Lower leg skin (tissue), 4 donors: ENCODE data around the gene BICC1. TPM values are rescaled to one million over a fixed set of nuclear protein-coding genes. Genes with fewer than 3 reads are reported as not detected.

ENCODE experiments used
- DNase-seq, 2 donors: peaks; one replicate each; pipeline ENCODE4 v3.0.0-alpha.2; 2019; ENCODE audit warnings: low spot score in 2 of 2
- H3K4me3 ChIP-seq: fragments of 200-600 bp; sonication (generic); 2 replicates; pipeline ENCODE4 v1.5.1; 2017; ENCODE audit warnings: mild to moderate bottlenecking, low read depth; ENCODE audit not compliant: poor library complexity, severe bottlenecking
- CTCF ChIP-seq, 3 donors: fragments of 450-650 bp; IDR thresholded peaks; one replicate each; pipeline ENCODE4 v1.5.1; 2016; ENCODE audit warnings: antibody characterized with exemption in 3 of 3, mild to moderate bottlenecking in 3 of 3, moderate library complexity in 2 of 3
- POLR2A ChIP-seq, 2 donors: fragments of 450-650 bp; IDR thresholded peaks; one replicate each; pipeline ENCODE4 v1.6.1; 2016 to 2017; ENCODE audit warnings: antibody characterized with exemption in 2 of 2, mild to moderate bottlenecking in 1 of 2, moderate library complexity in 1 of 2
- WGBS, 2 donors: methylation state at CpG; one replicate each; pipeline ENCODE4 v1.1.5; 2018; 5-methylcytosine and 5-hydroxymethylcytosine counted together
- intact Hi-C: fragments of 100-400 bp; cut with DNase I; formaldehyde crosslinking; loops from one replicate; pipeline ENCODE4 v1.15.0; 2023; ENCODE audit warnings: low total_unique reads
- total RNA-seq, 4 donors: library from RNA; depleted of rRNA; stranded (reverse); fragments of >200 nt; gene quantifications; one replicate each; pipeline ENCODE4 v1.1.0, GENCODE V29; 2016

BICC1 gene
- total RNA-seq, 4 donors from 2014 or later = 5.0 to 11.5 (median 7.1) TPM

GRCh38 chr10:58531084-58531695 is 18.5 kb downstream of the BICC1 start:
- no peak overlapping the region for H3K4me3 ChIP-seq
- peak in 1 of 2 donors; percentile 25 for DNase-seq
- TF ChIP-seq CTCF (IDR thresholded peaks at IDR 0.05) (no peak), POLR2A (IDR thresholded peaks at IDR 0.05) (no peak)
- intact Hi-C loops = no loop called here
- WGBS, 2 donors = 53 to 55% methylated on average over 5 of the region's 5 CpGs

- intact Hi-C loops = no loop called here
- DNase-seq = no peak
- 93 to 97% methylated on average over 3 of the region's 3 CpGs for WGBS, 2 donors
- TF ChIP-seq POLR2A (IDR thresholded peaks at IDR 0.05) (no peak), CTCF (IDR thresholded peaks at IDR 0.05) (no peak)
- H3K4me3 ChIP-seq = no peak overlapping the region
These were observed 22.6 kb downstream of the BICC1 start for GRCh38 chr10:58535311-58535710.

GRCh38 chr10:58543141-58543540 is 30.5 kb downstream of the BICC1 start:
- TF ChIP-seq CTCF (IDR thresholded peaks at IDR 0.05) (no peak), POLR2A (IDR thresholded peaks at IDR 0.05) (no peak)
- no peak overlapping the region for H3K4me3 ChIP-seq
- no peak for DNase-seq
- intact Hi-C loops = no loop called here

- TF ChIP-seq CTCF (IDR thresholded peaks at IDR 0.05) (no peak), POLR2A (IDR thresholded peaks at IDR 0.05) (no peak)
- DNase-seq = no peak
- 44 to 47% methylated on average over 1 of the region's 1 CpG for WGBS, 2 donors
- intact Hi-C loops = no loop called here
- H3K4me3 ChIP-seq = no peak overlapping the region
These were observed 31.5 kb downstream of the BICC1 start for GRCh38 chr10:58544135-58544534.

- no peak for DNase-seq
- intact Hi-C loops = no loop called here
- 51 to 67% methylated on average over 4 of the region's 4 CpGs for WGBS, 2 donors
- no peak overlapping the region for H3K4me3 ChIP-seq
- TF ChIP-seq POLR2A (IDR thresholded peaks at IDR 0.05) = no peak
- no peak for TF ChIP-seq CTCF (IDR thresholded peaks at IDR 0.05)
These were observed 32.8 kb downstream of the BICC1 start for GRCh38 chr10:58545427-58545826.

GRCh38 chr10:58546137-58546536 is 33.5 kb downstream of the BICC1 start:
- TF ChIP-seq POLR2A (IDR thresholded peaks at IDR 0.05) (no peak), CTCF (IDR thresholded peaks at IDR 0.05) (no peak)
- DNase-seq = no peak
- WGBS, 2 donors = 59 to 65% methylated on average over 1 of the region's 1 CpG
- no peak overlapping the region for H3K4me3 ChIP-seq
- intact Hi-C loops = no loop called here
